ENCODE data around the gene FBXL19. TPM values are rescaled to one million over a fixed set of nuclear protein-coding genes. Genes with fewer than 3 reads are reported as not detected.

The FBXL19 gene
- total and polyA plus RNA-seq, 9 of the 15 experiments (the other 6 are each of a cell fraction or from before 2014, with no cell fraction given) = 0.13 to 48.0 (median 13.5) TPM; not detected in 1

DNA sequence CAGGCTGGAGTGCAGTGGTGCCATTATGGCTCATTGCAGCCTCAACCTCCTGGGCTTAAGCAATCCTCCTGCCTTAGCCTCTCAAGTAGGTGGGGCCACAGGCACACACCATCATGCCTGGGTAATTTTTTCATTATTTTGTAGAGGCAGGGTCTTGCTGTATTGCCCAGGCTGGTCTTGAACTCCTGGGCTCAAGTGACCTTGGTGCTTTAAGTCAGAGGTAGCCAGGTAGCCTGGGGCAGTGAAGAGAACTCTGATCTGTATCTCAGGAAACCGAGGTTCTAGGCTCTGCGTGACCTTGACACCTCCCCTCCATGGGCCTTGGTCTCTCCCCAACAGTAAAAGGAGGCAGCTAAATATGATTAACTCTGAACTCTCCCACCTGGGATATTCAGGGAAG, 23.6 kb upstream of the FBXL19 start:
- no peak overlapping the region for H3K4me3 ChIP-seq
- H3K9ac ChIP-seq (ENCODE audit: insufficient read depth in 1 of 2, low read depth in 2 of 2, low read length in 2 of 2) = no peak overlapping the region; a peak in 1 of 4 replicates
- peaks cover 1% of the 10 kb centered on the region; the same call in 1 of the 3 replicates for H3K79me2 ChIP-seq (ENCODE audit: control insufficient read depth, insufficient read depth, low read length)
- peaks cover 44 to 58% of the 10 kb centered on the region in 2 experiments for H3K4me1 ChIP-seq (replicated peaks in 1 of 2; ENCODE audit: control insufficient read depth in 2 of 2, insufficient read depth in 2 of 2, low read length in 2 of 2)
- no peak overlapping the region for H3K4me2 ChIP-seq (ENCODE audit: insufficient read depth, low read length)
- CTCF ChIA-PET (ENCODE audit: low intra/inter-chr PET ratio) = no interaction called here
- H2AFZ ChIP-seq (ENCODE audit: low read depth, low read length) = no peak overlapping the region
- FAIRE-seq = no peak
- H3K9me3 ChIP-seq (replicated peaks; ENCODE audit: control insufficient read depth, insufficient read depth, low read depth, low read length) = no peaks in the 10 kb centered on the region
- H3K9me1 ChIP-seq (ENCODE audit: control insufficient read depth, insufficient read depth, low read length) = no peaks in the 10 kb centered on the region
- H4K20me1 ChIP-seq (replicated peaks; ENCODE audit: control insufficient read depth, insufficient read depth, low read length) = no peaks in the 10 kb centered on the region
- POLR2A ChIA-PET = interaction anchor here (0.6 to 1.3 kb wide), 3 partner anchors 25 to 102 kb away, joined by 3 read pairs; no protein-coding TSS in a partner anchor
- ATAC-seq = no peak
- H3K36me3 ChIP-seq (ENCODE audit: control insufficient read depth, insufficient read depth, low read length) = no peaks in the 10 kb centered on the region; the same call in 2 of the 3 replicates
- no peak for DNase-seq (ENCODE audit: extremely low read depth in 1 of 4, low spot score in 3 of 4)
- TF ChIP-seq ZNF121 (CRISPR knock-in tag; conservative IDR thresholded peaks at IDR 0.05) (peak; percentile 64), CBX8 (IDR thresholded peaks at IDR 0.05; ENCODE audit: borderline replicate concordance, extremely low read depth, low read depth, low read length, poor library complexity, severe bottlenecking) (no peak)
- TF ChIP-seq, protein P1, sequence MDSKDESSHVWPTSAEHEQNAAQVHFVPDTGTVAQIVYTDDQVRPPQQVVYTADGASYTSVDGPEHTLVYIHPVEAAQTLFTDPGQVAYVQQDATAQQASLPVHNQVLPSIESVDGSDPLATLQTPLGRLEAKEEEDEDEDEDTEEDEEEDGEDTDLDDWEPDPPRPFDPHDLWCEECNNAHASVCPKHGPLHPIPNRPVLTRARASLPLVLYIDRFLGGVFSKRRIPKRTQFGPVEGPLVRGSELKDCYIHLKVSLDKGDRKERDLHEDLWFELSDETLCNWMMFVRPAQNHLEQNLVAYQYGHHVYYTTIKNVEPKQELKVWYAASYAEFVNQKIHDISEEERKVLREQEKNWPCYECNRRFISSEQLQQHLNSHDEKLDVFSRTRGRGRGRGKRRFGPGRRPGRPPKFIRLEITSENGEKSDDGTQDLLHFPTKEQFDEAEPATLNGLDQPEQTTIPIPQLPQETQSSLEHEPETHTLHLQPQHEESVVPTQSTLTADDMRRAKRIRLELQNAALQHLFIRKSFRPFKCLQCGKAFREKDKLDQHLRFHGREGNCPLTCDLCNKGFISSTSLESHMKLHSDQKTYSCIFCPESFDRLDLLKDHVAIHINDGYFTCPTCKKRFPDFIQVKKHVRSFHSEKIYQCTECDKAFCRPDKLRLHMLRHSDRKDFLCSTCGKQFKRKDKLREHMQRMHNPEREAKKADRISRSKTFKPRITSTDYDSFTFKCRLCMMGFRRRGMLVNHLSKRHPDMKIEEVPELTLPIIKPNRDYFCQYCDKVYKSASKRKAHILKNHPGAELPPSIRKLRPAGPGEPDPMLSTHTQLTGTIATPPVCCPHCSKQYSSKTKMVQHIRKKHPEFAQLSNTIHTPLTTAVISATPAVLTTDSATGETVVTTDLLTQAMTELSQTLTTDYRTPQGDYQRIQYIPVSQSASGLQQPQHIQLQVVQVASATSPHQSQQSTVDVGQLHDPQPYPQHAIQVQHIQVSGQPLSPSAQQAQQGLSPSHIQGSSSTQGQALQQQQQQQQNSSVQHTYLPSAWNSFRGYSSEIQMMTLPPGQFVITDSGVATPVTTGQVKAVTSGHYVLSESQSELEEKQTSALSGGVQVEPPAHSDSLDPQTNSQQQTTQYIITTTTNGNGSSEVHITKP (IDR thresholded peaks at IDR 0.05; ENCODE audit: partially characterized antibody) = peak; percentile 85
- no TSS peak for BruUV-seq (replicated peaks)
- 39% methylated on average over 2 of the region's 2 CpGs for WGBS (ENCODE audit: insufficient coverage, low coverage, missing lambda C conversion rate)
- H3K27ac ChIP-seq (ENCODE audit: extremely low read depth, low read depth, low read length) = no peak overlapping the region
- in situ Hi-C loops (cut with MboI) (loop anchor here (10.0 kb wide), 1 partner anchor 55 kb away; no protein-coding TSS in a partner anchor), intact Hi-C loops (cut with micrococcal nuclease) (no loop called here)
- no peaks in the 10 kb centered on the region for H3K27me3 ChIP-seq (ENCODE audit: control insufficient read depth in 2 of 2, insufficient read depth in 2 of 2, low read length in 2 of 2)

Measured in K562 (cell line).